ENCODE measurements around the gene ARHGEF4.

Gene ARHGEF4

GRCh38 chr2:131011486-131011885 is 174.8 kb downstream of the ARHGEF4 start:
- DNase-seq (ENCODE audit: low read depth in 2 of 2), result no peak

GRCh38 chr2:131014141-131014540 is 177.4 kb downstream of the ARHGEF4 start:
- no peak for DNase-seq (ENCODE audit: low read depth in 2 of 2)

DNA sequence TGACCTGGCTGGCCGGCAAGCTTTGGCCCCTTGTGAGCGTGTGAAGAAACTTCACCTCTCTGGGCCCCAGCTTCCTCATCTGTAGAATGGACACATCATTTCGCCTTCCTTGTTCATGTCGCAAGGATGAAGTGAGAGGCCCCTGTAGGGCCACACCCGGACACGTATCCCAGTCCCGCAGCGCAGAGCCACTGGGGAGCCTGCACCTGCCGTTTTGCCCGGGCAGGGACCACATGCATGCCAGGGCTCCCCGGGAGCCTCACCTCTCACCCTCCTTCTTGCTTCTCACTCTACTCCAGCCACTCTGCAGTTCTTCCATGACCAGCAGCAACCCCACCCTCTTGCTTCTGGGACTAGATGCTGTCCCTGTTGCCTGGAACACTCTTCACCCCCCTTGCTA is 179.1 kb downstream of the ARHGEF4 start:
- no peak for DNase-seq (ENCODE audit: low read depth in 2 of 2)

DNA sequence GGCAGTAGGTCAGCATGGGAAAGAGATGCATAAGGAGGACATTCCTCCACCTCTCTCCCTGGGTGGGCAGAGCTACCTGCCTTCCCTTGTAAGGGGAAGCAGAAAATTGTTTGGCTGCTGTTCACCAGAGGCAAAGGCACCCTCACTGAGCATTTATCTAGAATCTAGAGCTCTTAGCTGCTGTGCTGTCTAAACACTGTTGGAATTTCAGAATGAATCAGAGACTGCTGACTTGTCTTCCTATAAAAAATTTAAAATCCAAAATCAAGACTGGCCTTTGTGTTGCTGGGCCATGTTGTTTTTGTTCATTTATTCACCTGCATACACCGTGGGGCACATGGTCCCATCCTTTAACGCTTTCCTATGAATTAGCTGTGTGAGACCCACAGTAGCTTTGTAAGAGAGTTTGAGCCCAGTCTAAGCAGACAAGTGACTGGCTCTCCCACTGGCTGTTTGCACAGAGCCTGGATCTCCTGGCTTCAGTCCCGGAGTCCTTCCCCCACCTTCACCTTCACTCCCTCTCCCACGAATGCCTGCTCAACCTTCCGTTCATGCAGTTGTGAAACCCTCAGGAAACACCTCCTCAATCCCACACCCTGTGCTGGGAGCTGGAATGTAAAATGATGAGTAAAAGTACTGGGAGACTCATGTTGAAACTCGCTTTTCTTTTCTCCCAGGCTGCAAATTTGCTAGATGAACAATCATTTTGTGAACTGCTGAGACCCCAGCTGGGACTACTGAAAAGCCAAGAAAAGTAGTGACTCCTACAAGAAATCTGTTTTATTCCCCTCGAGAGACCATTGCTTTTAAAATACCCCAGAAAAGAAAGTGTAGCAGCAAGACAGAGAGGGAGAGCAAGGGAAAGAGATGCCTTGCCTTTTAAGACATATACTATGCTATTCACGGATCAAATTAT is 180.4 kb downstream of the ARHGEF4 start:
- DNase-seq (ENCODE audit: low read depth in 2 of 2), result no peak

DNA sequence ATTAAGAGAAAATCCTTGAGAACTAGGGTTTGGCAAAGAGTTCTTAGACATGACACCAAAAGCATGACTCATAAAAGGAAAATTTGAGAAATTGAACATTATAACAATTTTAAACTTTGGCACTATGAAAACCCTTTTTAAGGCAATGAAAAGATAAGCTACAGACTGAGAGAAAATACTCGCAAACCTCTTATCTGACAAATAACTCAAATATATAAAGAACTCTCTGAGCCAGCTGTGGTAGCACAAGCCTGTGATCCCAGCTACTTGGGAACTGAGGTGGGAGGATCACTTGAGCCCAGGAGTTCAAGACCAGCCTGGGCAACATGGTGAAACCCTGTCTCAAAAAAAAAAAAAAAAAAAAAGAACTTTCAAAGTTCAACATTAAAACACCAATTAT is 186.0 kb downstream of the ARHGEF4 start:
- no peak for DNase-seq (ENCODE audit: low read depth in 2 of 2)

GRCh38 chr2:131023758-131024157 is 187.0 kb downstream of the ARHGEF4 start:
- no peak for DNase-seq (ENCODE audit: low read depth in 2 of 2)

DNA sequence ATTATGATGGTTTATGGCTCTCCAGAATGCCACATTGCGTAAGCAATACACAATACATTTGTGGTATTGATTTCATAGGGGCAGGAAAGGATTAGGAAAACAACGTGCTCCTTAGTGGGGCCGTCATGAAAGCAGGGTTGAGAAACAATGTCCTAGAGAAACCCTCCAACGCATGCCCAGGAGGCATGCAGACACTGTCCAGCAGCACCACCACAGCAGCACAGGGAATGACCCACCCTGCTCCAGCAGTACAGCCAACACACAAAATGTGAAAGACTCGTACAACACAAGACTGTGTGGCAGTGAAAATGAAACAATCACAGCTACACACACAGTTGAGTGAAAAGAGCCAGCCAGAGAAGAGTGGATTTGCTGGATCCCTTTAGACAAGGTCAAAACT is 190.2 kb downstream of the ARHGEF4 start:
- no peak for DNase-seq (ENCODE audit: low read depth in 2 of 2)

DNA sequence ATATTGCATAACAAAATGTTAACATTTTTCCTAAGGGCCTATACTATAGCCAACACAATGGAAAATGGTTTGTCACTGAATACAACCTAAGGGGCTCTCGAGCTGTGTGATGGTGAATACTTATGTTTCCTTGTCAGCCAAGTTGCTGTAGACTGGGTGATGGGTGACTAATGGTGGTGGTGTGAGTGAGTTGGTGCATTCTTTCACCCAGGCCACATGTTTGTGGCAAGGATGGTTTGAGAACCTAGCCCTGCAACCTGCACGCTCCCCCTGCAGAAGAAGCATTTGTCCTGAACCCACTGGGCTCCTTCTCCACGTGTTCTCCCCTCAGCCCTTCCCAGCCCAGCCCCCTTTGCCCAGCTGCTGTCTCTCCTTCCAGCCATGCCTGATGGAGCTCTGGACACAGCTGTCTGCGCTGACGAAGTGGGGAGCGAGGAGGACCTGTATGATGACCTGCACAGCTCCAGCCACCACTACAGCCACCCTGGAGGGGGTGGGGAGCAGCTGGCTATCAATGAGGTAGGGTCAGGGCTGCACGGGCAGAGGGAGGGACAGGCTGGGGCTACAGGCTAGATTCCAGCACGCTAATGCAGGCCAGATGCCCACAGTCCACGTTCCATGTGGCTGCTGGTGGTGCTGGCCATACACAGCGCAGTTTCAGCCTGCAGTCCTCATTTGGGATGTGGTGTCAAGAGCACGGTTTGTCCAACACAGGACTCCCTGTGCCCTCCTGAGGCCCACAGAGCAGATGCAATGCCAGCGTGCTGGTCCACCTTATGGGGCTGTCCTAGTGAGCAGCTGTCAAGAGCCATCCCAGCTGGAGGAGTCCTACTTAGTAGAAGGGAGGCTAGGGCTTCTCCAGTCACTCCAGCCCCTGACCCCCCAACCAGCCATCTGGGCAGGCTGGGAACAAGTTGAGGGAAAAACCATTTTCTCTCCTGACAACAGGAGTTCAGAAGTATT is 191.1 kb downstream of the ARHGEF4 start:
- no peak for DNase-seq (ENCODE audit: low read depth in 2 of 2)

DNA sequence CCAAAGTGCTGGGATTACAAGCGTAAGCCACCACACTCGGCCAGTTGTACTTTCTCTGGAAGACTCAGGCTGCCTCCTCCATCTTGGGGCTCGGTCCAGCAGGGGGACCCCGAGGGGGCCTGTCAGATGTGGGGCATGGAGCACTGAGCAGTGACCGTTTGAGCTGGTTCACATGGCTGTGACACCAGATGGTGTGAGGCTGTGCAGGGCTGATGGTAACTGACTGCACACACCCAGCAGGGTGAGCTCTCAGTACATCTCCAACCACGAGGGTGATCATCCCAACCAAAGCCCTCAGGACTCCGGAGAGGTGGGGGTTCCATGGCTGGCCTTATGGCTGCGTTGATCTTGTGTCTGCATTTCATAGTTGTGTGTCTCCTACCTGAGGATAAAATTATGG is 193.1 kb downstream of the ARHGEF4 start:
- no peak for DNase-seq (ENCODE audit: low read depth in 2 of 2)

- DNase-seq (ENCODE audit: low read depth in 2 of 2), result no peak
Observed at GRCh38 chr2:131030478-131030971, 193.8 kb downstream of the ARHGEF4 start.

GRCh38 chr2:131031431-131031841 is 194.7 kb downstream of the ARHGEF4 start:
- DNase-seq (ENCODE audit: low read depth in 2 of 2), result no peak

GRCh38 chr2:131031875-131032274 is 195.2 kb downstream of the ARHGEF4 start:
- DNase-seq (ENCODE audit: low read depth in 2 of 2), result no peak

- DNase-seq (ENCODE audit: low read depth in 2 of 2), result no peak
Observed at GRCh38 chr2:131032393-131032836, 195.7 kb downstream of the ARHGEF4 start.

DNA sequence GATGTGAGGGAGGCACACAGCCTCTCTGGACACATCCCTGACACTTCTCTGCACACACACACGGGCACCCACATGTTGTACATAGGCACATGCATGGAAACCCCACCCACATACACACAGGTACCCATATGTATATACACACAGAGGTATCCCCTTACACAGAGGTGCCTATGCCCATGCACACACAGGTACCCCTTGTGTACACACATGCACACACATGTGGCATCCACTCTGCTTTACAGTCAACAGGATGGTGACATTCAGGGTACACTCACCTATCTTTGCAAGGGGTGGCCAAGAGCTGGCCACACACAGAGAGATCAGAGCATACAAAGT is 197.0 kb downstream of the ARHGEF4 start:
- DNase-seq (ENCODE audit: low read depth in 2 of 2), result no peak

GRCh38 chr2:131034122-131035051 is 197.7 kb downstream of the ARHGEF4 start:
- no peak for DNase-seq (ENCODE audit: low read depth in 2 of 2)

GRCh38 chr2:131035112-131035825 is 198.6 kb downstream of the ARHGEF4 start:
- no peak for DNase-seq (ENCODE audit: low read depth in 2 of 2)

GRCh38 chr2:131035826-131036231 is 199.1 kb downstream of the ARHGEF4 start:
- DNase-seq (ENCODE audit: low read depth in 2 of 2), result no peak

- no peak for DNase-seq (ENCODE audit: low read depth in 2 of 2)
Observed at GRCh38 chr2:131036269-131036668, 199.6 kb downstream of the ARHGEF4 start.

DNA sequence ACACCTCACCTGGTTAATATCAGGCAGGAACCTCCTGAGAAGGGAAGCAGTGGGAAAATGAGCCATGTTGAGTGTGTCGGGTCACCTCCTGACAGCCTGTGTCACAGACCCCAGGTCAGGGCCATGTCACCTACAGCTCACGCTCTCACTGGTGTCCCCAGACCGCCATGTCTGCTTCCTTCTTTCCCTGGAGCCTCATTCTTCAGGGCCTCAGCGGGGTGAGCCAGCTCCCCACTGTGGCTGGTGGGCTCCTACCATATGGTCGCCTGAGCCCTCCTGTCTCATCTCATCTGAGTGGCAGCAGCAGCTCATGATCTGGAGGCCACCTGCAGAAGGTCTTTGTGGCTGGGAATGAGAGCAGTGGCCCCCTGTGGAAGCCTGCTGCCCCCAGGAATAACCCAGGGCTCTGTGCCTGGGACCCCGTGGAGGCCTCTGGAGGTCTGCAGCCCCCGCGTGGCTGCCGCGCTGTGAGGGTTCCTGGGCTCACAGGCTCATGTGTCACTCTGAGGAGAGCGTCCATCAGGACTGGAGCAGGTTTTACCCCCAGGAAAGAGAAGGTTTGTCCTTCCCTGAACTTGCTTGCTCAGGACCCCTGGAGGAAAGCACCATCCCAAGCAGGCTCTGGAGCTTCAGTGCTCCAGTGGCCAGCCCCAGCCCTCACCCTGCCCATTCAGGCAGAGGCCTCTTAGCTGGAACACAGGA is 200.1 kb downstream of the ARHGEF4 start:
- no peak for DNase-seq (ENCODE audit: low read depth in 2 of 2)

Data from activated CD4-positive, alpha-beta T cell treated with anti-CD3 and anti-CD28 coated beads for 24 hours (primary cell).